Measurements from ENCODE around the gene PRR18.

DNA sequence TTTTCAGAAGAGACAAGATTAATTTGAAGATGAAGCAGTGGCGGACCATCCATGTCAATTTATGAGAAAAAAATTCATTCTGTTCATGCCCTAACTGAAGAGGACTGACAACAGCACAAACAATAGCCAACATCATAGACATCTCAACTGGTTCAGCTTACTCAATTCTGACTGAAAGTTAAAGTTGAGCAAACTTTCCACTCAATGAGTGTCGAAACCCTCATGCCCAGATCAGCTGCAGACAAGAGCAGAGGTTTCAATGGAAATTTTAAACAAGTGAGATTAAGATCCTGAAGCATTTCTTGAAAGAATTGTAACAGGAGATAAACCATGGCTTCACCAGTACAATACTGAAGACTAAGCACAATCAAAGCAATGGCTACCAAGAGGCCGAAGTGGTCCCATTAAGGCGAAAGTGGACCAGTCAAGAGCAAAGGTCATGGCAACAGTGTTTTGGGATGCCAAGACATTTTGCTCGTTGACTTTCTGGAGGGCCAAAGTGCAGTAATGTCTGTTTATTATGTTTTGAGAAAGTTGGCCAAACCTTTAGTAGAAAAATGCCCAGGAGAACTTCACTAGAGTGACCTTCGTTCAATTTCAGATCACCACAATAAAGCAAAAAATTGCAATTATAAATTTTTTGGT lies 40.2 kb upstream of the PRR18 start:
- TF ChIP-seq, protein P1, sequence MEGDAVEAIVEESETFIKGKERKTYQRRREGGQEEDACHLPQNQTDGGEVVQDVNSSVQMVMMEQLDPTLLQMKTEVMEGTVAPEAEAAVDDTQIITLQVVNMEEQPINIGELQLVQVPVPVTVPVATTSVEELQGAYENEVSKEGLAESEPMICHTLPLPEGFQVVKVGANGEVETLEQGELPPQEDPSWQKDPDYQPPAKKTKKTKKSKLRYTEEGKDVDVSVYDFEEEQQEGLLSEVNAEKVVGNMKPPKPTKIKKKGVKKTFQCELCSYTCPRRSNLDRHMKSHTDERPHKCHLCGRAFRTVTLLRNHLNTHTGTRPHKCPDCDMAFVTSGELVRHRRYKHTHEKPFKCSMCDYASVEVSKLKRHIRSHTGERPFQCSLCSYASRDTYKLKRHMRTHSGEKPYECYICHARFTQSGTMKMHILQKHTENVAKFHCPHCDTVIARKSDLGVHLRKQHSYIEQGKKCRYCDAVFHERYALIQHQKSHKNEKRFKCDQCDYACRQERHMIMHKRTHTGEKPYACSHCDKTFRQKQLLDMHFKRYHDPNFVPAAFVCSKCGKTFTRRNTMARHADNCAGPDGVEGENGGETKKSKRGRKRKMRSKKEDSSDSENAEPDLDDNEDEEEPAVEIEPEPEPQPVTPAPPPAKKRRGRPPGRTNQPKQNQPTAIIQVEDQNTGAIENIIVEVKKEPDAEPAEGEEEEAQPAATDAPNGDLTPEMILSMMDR (IDR thresholded peaks at IDR 0.05; ENCODE audit: low read depth, low read length) = no peak
- TF ChIP-seq POLR2A (IDR thresholded peaks at IDR 0.05; ENCODE audit: extremely low read depth, insufficient read length) (no peak), MYC (IDR thresholded peaks at IDR 0.05; ENCODE audit: low read depth, low read length) (no peak)
- TF ChIP-seq, protein P2, sequence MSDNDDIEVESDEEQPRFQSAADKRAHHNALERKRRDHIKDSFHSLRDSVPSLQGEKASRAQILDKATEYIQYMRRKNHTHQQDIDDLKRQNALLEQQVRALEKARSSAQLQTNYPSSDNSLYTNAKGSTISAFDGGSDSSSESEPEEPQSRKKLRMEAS (IDR thresholded peaks at IDR 0.05; ENCODE audit: low read depth, low read length) = no peak

All from NB4 (cell line).